GM18868 (cell line): Measurements from ENCODE around the gene CHST5.
"Not testable (repeated sequence)": the region's sequence is repeated elsewhere in the genome, so short reads cannot be mapped to it uniquely, and the experiment has no call there.

Experiments used
- ATAC-seq: cut with Tn5 transposase; IDR thresholded peaks from one replicate; pipeline ENCODE4 v1.9.1; 2021; ENCODE audit warnings: mild to moderate bottlenecking, moderate library complexity; ENCODE audit not compliant: unreplicated experiment

CHST5 gene

DNA sequence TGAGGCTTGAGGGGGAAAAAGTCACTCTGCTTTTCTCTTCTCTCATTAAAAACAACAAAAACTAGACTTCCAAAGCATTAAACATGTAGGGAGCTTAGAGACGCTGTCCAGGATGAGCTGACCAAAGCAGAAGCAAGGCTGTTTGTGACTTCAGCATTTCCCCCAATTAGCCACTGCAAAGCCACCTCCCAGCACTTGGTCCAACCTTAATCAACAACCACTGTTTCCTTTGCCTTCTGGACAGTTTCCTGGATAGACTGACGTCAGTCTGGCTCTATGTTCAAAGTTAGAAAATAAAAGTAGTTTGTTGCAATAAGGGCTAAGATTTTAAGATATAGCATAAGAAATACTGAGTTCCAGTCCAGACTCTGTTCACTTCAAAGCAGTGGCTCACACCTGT lies 17.0 kb upstream of the CHST5 start:
- ATAC-seq, result no peak

GRCh38 chr16:75550211-75550662 lies 14.3 kb upstream of the CHST5 start:
- ATAC-seq, result peak; percentile 89

GRCh38 chr16:75548456-75548855 lies 12.5 kb upstream of the CHST5 start:
- ATAC-seq, result not testable (repeated sequence)

GRCh38 chr16:75546293-75546692 lies 10.4 kb upstream of the CHST5 start:
- no peak for ATAC-seq

DNA sequence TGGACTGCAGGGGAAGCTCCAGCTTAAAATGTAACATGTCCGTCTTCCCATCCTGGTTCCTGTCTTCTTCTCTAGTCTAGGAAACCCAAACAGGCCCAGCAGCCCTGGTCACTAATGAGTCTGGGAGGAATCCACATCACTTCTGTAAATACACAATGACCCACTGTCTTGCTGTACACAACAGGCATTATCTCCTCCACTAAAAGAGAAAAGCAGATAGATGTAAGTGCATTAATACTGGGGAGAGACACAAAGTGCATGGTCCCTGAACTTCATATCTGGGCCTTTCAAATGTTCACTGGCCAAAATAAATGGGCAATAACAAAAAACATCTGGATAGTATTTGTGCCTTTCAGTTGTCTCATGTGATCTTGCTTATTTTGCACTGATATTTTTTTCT lies 10.0 kb upstream of the CHST5 start:
- ATAC-seq, result not testable (repeated sequence)

DNA sequence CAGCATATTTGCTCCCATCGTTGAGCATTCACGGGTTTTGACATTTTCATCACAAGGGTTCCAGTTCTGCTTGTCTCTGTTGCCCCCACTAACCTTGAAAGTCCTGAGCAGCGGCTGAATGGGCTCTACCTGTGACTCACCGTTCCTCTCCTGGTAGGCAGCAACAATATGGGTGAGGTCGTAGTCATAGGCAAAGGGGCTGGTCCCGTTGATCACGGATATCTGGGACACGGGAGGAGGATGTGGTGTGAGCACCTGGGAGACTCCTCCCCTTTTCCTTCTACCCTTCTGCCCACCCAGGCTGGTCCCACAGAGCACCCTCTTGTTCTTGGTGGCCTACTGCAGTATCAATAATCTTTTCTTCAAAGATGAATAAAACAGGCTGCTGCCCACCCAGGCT lies 6.6 kb upstream of the CHST5 start:
- ATAC-seq, result not testable (repeated sequence)

DNA sequence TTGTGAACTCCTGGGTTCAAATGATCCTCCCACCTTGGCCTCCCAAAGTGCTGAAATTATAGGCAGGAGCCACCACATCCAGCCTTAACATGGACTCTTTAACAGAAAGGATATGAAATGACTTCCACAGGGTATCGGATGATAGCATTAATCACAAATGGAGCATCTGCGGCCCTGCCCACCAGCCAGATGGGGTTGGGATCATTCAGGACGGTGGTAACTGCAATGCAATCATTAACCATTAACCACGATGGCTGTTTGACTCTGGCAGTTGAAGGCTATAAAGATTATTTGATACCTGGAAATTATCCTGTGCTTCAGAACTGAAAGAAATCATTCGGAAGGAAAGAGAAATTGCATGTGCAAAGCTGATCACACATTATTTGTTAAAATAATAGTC lies 5.3 kb upstream of the CHST5 start:
- ATAC-seq, result no peak

GRCh38 chr16:75538882-75539565 lies 3.1 kb upstream of the CHST5 start:
- ATAC-seq, result not testable (repeated sequence)

GRCh38 chr16:75537776-75538175 lies 1.9 kb upstream of the CHST5 start:
- ATAC-seq, result no peak

GRCh38 chr16:75535211-75535843 lies 581 bp downstream of the CHST5 start:
- ATAC-seq, result no peak

GRCh38 chr16:75534560-75535205 lies 1.2 kb downstream of the CHST5 start:
- no peak for ATAC-seq

DNA sequence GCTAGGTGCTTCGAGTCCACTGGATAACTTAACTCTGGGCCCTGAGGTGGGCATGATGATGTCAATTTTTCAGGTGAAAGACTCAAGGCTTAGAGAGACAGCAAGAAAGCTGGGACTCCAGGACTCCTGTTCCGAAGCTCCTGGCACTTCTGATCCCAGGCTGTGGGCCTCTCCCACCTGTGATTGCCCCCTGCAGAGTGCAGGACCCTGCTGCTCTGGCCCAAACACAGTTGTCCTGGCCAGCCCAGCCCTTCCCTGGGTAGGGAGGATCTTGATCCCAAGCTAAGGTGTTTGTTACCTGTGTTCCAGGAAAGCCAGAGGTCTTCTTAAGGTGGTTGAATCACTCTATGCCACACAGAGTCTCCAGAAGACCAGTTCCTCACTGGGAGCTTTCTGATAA lies 3.1 kb downstream of the CHST5 start:
- no peak for ATAC-seq

GRCh38 chr16:75532142-75532765 lies 3.7 kb downstream of the CHST5 start:
- ATAC-seq, result no peak

GRCh38 chr16:75529959-75530358 lies 5.9 kb downstream of the CHST5 start:
- no peak for ATAC-seq

DNA sequence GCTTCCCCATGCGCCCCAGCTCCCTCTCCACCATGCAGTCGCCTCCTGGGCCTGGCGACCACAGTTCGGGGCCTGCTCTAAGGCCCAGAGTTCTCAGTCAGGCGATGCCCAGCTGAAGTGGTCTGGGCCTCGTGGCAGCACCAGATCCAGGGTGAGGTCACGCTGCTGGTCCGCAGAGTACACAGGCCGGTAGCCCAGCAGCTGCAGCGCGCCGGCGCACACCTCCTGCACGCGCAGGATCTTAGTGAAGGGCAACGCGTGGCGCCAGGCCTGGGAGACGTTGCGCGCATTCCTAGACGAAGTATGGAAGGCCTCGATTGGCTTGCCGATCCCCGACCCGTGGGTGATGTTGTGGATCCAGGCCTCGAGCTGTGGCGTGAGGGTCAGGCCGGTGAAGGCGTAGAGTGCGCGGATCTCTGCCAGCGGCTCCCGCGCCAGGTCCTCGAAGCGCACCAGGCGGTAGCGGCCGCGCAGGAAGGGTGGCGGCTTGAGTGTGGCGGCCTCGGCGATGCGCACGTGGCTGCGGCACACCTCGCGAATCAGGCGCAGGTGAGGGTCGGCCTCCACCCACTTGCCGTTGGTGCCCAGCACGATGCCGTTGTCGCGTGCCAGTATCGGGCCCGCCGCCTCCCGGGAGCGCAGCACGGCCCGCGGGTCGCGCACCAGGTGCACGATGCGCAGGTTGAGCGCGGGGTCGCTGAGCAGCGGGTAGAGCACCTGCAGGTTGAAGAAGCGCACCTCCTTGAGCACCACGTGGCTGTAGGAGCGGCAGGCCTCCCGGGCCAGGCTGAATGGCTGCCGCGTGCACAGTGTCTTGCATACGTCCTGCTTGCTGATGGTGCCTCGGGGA lies 6.6 kb downstream of the CHST5 start:
- ATAC-seq, result no peak

GRCh38 chr16:75527825-75528299 lies 8.0 kb downstream of the CHST5 start:
- no peak for ATAC-seq

GRCh38 chr16:75526032-75526790 lies 9.7 kb downstream of the CHST5 start:
- no peak for ATAC-seq

GRCh38 chr16:75519175-75519574 lies 16.7 kb downstream of the CHST5 start:
- no peak for ATAC-seq

- ATAC-seq, result not testable (repeated sequence)
These were observed 19.5 kb downstream of the CHST5 start for GRCh38 chr16:75516189-75516966.
